Central memory CD8-positive, alpha-beta T cell (primary cell): ENCODE measurements around the gene SOBP.
"Not testable (repeated sequence)": the region's sequence is repeated elsewhere in the genome, so short reads cannot be mapped to it uniquely, and the experiment has no call there.

Source experiments
- ATAC-seq: fragments of 150-1000 bp; cut with Tn5 transposase; replicated peaks from 2 replicates; pipeline ENCODE4 v1.10.0; 2022; ENCODE audit warnings: mild to moderate bottlenecking, moderate FRiP score, moderate number of reproducible peaks; ENCODE audit not compliant: poor library complexity, severe bottlenecking; ENCODE audit errors: extremely low read depth
- DNase-seq, 2 donors: peaks; one replicate each; pipeline ENCODE4 v3.0.0; 2021; ENCODE audit warnings: low spot score in 2 of 2
- H3K27ac Mint-ChIP-seq: one replicate; pipeline ENCODE4 v1.8.0; 2022; ENCODE audit warnings: low read depth, mild to moderate bottlenecking, moderate library complexity, mixed read lengths
- H3K27me3 Mint-ChIP-seq: one replicate; pipeline ENCODE4 v1.8.0; 2022; ENCODE audit warnings: mixed read lengths
- H3K36me3 Mint-ChIP-seq: one replicate; pipeline ENCODE4 v1.8.0; 2022; ENCODE audit warnings: mild to moderate bottlenecking, moderate library complexity, mixed read lengths; ENCODE audit not compliant: insufficient read depth
- H3K4me1 Mint-ChIP-seq: one replicate; pipeline ENCODE4 v1.8.0; 2022; ENCODE audit warnings: mixed read lengths
- H3K4me3 Mint-ChIP-seq: one replicate; pipeline ENCODE4 v1.8.0; 2022; ENCODE audit warnings: mild to moderate bottlenecking, moderate library complexity, mixed read lengths
- H3K9me3 Mint-ChIP-seq: one replicate; pipeline ENCODE4 v1.8.0; 2022; ENCODE audit warnings: mixed read lengths

Gene SOBP

GRCh38 chr6:107550241-107550840 lies 60.4 kb downstream of the SOBP start:
- peaks cover 2% of the 10 kb centered on the region for H3K36me3 Mint-ChIP-seq
- no peak overlapping the region for H3K4me3 Mint-ChIP-seq
- DNase-seq, result no peak
- H3K27ac Mint-ChIP-seq, result no peak overlapping the region
- no peak for ATAC-seq
- no peaks in the 10 kb centered on the region for H3K4me1 Mint-ChIP-seq
- peaks cover 10% of the 10 kb centered on the region for H3K27me3 Mint-ChIP-seq
- H3K9me3 Mint-ChIP-seq, result no peaks in the 10 kb centered on the region

DNA sequence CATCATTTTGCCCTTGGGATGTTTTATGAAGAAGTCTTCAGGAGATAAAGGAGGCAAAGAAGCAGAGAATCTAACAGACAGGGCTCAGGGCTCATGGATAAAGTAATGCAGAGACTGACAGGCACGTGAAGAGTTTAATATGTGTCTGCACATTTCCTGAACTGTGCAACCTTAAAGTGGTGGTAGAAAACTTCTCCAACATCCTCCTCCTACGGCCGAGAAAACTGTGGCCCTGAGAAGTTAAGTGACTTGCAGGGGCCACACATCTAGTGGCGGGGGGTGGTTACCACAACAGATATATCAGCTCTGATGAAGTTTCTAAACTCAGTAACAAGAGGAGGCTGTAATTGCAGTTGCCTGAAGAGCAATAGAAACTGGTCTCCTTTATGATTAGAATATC lies 61.0 kb downstream of the SOBP start:
- no peak for DNase-seq
- Mint-ChIP-seq H3K4me1 (no peaks in the 10 kb centered on the region), H3K9me3 (no peaks in the 10 kb centered on the region), H3K27ac (no peak overlapping the region), H3K36me3 (peaks cover 2% of the 10 kb centered on the region), H3K27me3 (peaks cover 4% of the 10 kb centered on the region), H3K4me3 (no peak overlapping the region)
- no peak for ATAC-seq

DNA sequence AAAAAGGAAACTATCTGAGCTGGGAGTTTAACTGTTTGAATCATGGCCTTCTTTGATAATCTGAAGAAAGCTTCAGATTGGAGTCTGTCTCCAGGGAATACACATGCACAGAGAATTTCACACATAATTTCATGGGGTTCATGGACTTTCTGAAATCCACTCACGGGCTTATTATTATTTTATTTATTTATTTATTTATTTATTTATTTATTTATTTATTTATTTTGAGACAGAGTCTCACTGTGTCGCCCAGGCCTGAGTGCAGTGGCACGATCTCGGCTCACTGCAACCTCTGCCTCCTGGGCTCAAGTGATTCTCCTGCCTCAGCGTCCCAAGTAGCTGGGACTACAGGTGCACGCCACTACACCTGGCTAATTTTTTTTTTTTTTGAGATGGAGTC lies 63.2 kb downstream of the SOBP start:
- not testable (repeated sequence) for H3K36me3 Mint-ChIP-seq, H3K9me3 Mint-ChIP-seq, H3K4me1 Mint-ChIP-seq, H3K27me3 Mint-ChIP-seq, ATAC-seq, H3K27ac Mint-ChIP-seq, DNase-seq, H3K4me3 Mint-ChIP-seq

DNA sequence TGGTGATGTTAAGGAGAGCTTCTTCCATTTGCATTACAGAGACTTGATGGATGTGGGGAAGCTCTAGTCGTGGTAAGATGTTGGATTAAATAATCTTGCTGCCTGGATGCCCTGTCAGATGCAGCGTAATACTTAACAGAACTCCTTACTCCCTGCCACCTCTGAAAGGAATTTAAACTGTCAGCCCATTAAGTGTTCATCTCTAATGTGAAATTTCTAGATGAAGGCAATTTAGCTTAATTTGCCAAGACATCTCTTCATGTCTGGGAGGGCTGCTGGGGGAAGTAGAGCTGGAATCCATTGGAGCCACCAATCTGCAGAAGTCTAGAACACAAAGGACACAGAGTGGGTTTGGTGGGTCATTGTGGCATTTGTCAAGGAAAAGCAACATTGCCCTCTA lies 64.4 kb downstream of the SOBP start:
- H3K27me3 Mint-ChIP-seq, result peaks cover 3% of the 10 kb centered on the region
- no peaks in the 10 kb centered on the region for H3K4me1 Mint-ChIP-seq
- H3K27ac Mint-ChIP-seq, result no peak overlapping the region
- H3K36me3 Mint-ChIP-seq, result peaks cover 2% of the 10 kb centered on the region
- no peak for DNase-seq
- H3K9me3 Mint-ChIP-seq, result no peaks in the 10 kb centered on the region
- H3K4me3 Mint-ChIP-seq, result no peak overlapping the region
- no peak for ATAC-seq

- Mint-ChIP-seq H3K27me3 (peaks cover 9% of the 10 kb centered on the region), H3K4me3 (no peak overlapping the region), H3K36me3 (peaks cover 2% of the 10 kb centered on the region), H3K4me1 (no peaks in the 10 kb centered on the region), H3K9me3 (no peaks in the 10 kb centered on the region), H3K27ac (no peak overlapping the region)
- DNase-seq (no peak), ATAC-seq (no peak)
These were observed 65.0 kb downstream of the SOBP start for GRCh38 chr6:107554918-107555317.

- no peak for ATAC-seq
- H3K4me3 Mint-ChIP-seq, result no peak overlapping the region
- no peaks in the 10 kb centered on the region for H3K4me1 Mint-ChIP-seq
- DNase-seq, result no peak
- no peak overlapping the region for H3K27ac Mint-ChIP-seq
- peaks cover 9% of the 10 kb centered on the region for H3K27me3 Mint-ChIP-seq
- H3K36me3 Mint-ChIP-seq, result peaks cover 2% of the 10 kb centered on the region
- no peaks in the 10 kb centered on the region for H3K9me3 Mint-ChIP-seq
These were observed 65.5 kb downstream of the SOBP start for GRCh38 chr6:107555449-107555848.

GRCh38 chr6:107556082-107556481 lies 66.2 kb downstream of the SOBP start:
- Mint-ChIP-seq H3K36me3 (peaks cover 2% of the 10 kb centered on the region), H3K27ac (no peak overlapping the region), H3K27me3 (peaks cover 9% of the 10 kb centered on the region), H3K4me1 (no peaks in the 10 kb centered on the region), H3K4me3 (no peak overlapping the region), H3K9me3 (no peaks in the 10 kb centered on the region)
- DNase-seq (no peak), ATAC-seq (no peak)

DNA sequence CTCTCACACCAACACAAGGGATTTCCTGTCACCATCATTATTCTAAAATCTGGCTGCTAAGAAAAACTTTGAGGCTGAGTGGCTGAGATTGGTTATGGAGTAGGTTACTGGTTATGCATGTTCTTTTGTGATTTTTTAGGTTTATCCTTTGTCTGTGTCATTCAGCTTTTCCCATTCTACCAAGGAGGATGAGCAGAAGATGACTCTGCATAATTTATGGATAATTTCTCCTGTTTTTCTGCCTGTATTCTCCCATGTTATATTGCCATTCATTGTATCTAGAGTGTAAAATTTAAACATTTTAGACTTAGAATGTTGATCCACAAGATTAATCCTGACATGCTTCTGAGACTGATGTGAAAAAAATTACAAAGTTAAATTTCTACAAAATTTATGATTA lies 67.8 kb downstream of the SOBP start:
- Mint-ChIP-seq H3K4me1 (no peaks in the 10 kb centered on the region), H3K27ac (no peak overlapping the region), H3K4me3 (no peak overlapping the region), H3K36me3 (no peaks in the 10 kb centered on the region), H3K9me3 (no peaks in the 10 kb centered on the region), H3K27me3 (peaks cover 16% of the 10 kb centered on the region)
- ATAC-seq, result no peak
- no peak for DNase-seq

- Mint-ChIP-seq H3K9me3 (no peaks in the 10 kb centered on the region), H3K27ac (no peak overlapping the region), H3K4me1 (no peaks in the 10 kb centered on the region), H3K36me3 (no peaks in the 10 kb centered on the region), H3K4me3 (no peak overlapping the region), H3K27me3 (peaks cover 46% of the 10 kb centered on the region)
- no peak for DNase-seq
- ATAC-seq, result no peak
These were observed 70.7 kb downstream of the SOBP start for GRCh38 chr6:107560657-107561056.

- Mint-ChIP-seq H3K36me3 (no peaks in the 10 kb centered on the region), H3K4me3 (no peak overlapping the region), H3K9me3 (no peaks in the 10 kb centered on the region), H3K27ac (no peak overlapping the region), H3K4me1 (no peaks in the 10 kb centered on the region), H3K27me3 (peaks cover 52% of the 10 kb centered on the region)
- no peak for ATAC-seq
- no peak for DNase-seq
These were observed 71.4 kb downstream of the SOBP start for GRCh38 chr6:107561306-107561705.

DNA sequence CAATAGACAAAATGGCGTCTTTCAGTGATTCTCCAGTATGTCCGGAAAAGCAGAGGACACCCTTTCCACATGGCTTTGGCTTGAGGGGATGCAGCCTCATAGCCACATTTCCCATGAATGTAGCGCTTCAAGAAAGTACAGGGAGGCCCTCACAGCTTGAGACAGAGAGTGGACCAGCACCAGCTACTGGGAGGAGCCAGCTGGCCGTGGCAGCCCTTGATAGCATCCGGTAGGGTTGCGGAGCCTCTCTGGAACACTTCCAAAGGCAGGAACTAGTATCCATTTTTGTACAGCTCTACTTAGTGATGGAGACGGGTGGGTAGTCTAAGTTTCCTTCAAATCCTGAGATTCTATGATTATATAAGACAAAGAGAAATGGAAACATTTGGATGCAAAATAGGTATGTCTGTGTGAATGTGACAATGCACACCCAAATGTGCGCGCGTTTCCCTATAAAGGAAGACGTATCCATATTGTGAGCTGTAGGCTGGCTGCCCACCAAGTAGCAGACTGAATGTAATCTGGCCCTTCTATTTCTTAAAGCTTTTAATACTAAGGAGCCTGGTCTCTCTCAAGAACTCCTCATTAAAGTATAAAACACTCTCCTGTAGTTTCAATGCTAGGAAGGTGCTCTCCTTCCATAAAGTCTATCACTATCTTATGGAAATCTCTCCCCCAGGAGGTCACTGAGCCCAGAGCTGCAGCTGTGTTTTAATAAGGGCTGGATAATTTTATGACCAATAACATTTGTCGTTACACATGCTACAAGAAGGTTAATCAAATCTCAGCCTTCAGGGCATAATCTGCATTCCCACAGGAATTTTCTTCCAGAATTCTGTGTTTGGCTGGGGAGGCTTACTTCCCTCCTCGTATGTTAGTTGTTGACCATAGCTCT lies 74.0 kb downstream of the SOBP start:
- Mint-ChIP-seq H3K9me3 (no peaks in the 10 kb centered on the region), H3K36me3 (no peaks in the 10 kb centered on the region), H3K27me3 (peaks cover 67% of the 10 kb centered on the region), H3K27ac (no peak overlapping the region), H3K4me1 (no peaks in the 10 kb centered on the region), H3K4me3 (no peak overlapping the region)
- no peak for DNase-seq
- no peak for ATAC-seq

DNA sequence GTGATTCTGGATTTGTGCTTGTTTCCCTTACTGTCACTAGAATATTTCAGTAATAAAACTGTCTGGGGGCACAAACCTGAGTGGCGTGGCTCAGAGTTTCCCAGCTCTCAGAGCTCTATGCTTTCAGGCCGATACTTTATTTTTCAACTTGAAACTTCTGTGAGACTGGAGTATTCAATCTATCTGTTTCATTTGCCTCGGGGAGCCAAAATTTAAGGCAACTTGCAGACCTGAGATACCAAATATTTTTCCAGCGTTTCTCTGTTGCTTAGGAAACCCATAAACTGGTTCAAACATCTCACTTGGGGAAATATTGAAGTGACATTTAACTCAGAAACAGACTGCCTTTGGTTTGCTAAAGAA lies 74.7 kb downstream of the SOBP start:
- H3K36me3 Mint-ChIP-seq, result no peaks in the 10 kb centered on the region
- H3K27me3 Mint-ChIP-seq, result peaks cover 62% of the 10 kb centered on the region
- no peak overlapping the region for H3K27ac Mint-ChIP-seq
- no peak for ATAC-seq
- no peak overlapping the region for H3K4me3 Mint-ChIP-seq
- H3K4me1 Mint-ChIP-seq, result no peaks in the 10 kb centered on the region
- no peaks in the 10 kb centered on the region for H3K9me3 Mint-ChIP-seq
- no peak for DNase-seq

DNA sequence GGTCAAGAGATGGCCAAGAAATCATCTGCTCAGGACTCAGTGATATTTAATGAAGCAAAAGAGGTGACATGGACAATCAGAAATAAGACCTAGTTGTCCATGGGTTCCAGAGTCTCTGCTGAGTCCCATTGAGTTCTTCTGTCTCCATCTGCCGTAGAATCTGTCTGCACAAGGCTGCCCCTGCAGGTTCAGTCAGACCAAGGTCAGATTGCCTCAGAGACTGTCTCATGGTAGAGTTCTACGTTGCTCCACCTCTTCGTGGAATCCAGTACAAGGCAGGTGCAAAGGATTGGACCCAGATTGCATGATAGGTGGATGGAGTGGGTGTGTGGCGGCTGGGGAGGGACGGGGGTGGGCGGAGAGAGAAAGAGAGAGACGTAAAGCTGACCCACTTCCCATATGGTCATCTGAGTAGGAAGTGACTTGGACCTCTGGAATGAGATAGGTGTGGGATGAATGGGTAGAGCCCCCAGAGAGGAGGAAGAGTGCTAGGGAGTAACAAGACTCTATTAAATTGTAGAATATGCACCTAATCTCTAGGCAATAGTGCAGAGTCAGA lies 75.3 kb downstream of the SOBP start:
- H3K27ac Mint-ChIP-seq, result no peak overlapping the region
- H3K9me3 Mint-ChIP-seq, result no peaks in the 10 kb centered on the region

More for the DNA sequence above, 75.3 kb downstream of the SOBP start:
- Mint-ChIP-seq H3K4me1 (no peaks in the 10 kb centered on the region), H3K36me3 (no peaks in the 10 kb centered on the region), H3K27me3 (peaks cover 61% of the 10 kb centered on the region), H3K4me3 (no peak overlapping the region)
- DNase-seq (no peak), ATAC-seq (no peak)
